HG03066 (cell line): Measurements from ENCODE around the gene MAN2B2.
A peak's percentile ranks its signal among the peaks of the same experiment; 100 is the strongest.

Experiments
- ATAC-seq: cut with Tn5 transposase; IDR thresholded peaks from one replicate; pipeline ENCODE4 v1.9.1; 2021; ENCODE audit warnings: low read depth; ENCODE audit not compliant: unreplicated experiment

The MAN2B2 gene

GRCh38 chr4:6546091-6546490, 28.9 kb upstream of the MAN2B2 start:
- ATAC-seq = no peak

- peak; percentile 66 for ATAC-seq
These were observed 28.1 kb upstream of the MAN2B2 start for GRCh38 chr4:6546681-6547447.

- ATAC-seq = no peak
These were observed 26.6 kb upstream of the MAN2B2 start for GRCh38 chr4:6548201-6548881.

GRCh38 chr4:6548882-6549230, 26.1 kb upstream of the MAN2B2 start:
- no peak for ATAC-seq

GRCh38 chr4:6549445-6549844, 25.5 kb upstream of the MAN2B2 start:
- no peak for ATAC-seq

GRCh38 chr4:6549890-6550620, 24.9 kb upstream of the MAN2B2 start:
- ATAC-seq = no peak

- ATAC-seq = no peak
These were observed 24.2 kb upstream of the MAN2B2 start for GRCh38 chr4:6550821-6551220.

GRCh38 chr4:6551660-6552059, 23.3 kb upstream of the MAN2B2 start:
- no peak for ATAC-seq

- ATAC-seq = no peak
These were observed 19.5 kb upstream of the MAN2B2 start for GRCh38 chr4:6555519-6555918.

GRCh38 chr4:6556263-6556662, 18.7 kb upstream of the MAN2B2 start:
- ATAC-seq = no peak

- no peak for ATAC-seq
These were observed 17.8 kb upstream of the MAN2B2 start for GRCh38 chr4:6557185-6557584.

GRCh38 chr4:6557856-6558255, 17.1 kb upstream of the MAN2B2 start:
- ATAC-seq = no peak

- no peak for ATAC-seq
These were observed 14.4 kb upstream of the MAN2B2 start for GRCh38 chr4:6560416-6561172.

- ATAC-seq = no peak
These were observed 13.8 kb upstream of the MAN2B2 start for GRCh38 chr4:6561173-6561516.

GRCh38 chr4:6561706-6562371, 13.2 kb upstream of the MAN2B2 start:
- ATAC-seq = no peak

- no peak for ATAC-seq
These were observed 11.8 kb upstream of the MAN2B2 start for GRCh38 chr4:6562931-6563901.

GRCh38 chr4:6563935-6564645, 10.9 kb upstream of the MAN2B2 start:
- no peak for ATAC-seq

- no peak for ATAC-seq
These were observed 9.1 kb upstream of the MAN2B2 start for GRCh38 chr4:6565691-6566390.
